SKM-1 treated with dmso at 0.1 percent for 144 hours (cell line): ENCODE measurements around the gene LRRC36.

ENCODE experiments used
- DNase-seq: peaks from one replicate; lab custom pipeline; 2025; ENCODE audit not compliant: unreplicated experiment; lab: John Stamatoyannopoulos, UW

The LRRC36 gene

DNA sequence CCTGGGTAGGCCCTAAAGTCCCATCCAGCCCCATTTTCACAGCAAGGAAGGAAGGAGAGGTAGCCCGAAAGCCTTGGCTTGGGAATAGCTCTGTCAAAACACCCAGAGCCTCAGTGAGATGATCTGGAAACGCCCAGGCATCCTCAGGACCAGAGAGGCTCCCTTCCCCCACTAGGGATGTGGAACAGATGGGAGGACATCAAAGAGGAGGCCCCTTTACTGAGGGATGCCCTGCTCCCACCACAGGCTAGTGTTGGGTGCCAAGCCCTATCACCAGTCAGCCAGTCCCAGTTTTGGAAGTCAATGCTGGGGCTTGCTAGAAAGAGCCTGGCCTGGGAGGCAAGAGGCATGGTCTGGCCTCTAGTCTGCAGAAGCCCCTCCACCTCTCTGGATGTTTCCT lies 62.0 kb downstream of the LRRC36 start:
- no peak for DNase-seq

- DNase-seq: peak; percentile 94
Observed at GRCh38 chr16:67389911-67390815, 63.5 kb downstream of the LRRC36 start.

- no peak for DNase-seq
Observed at GRCh38 chr16:67390816-67391423, 64.3 kb downstream of the LRRC36 start.

GRCh38 chr16:67391424-67392300 lies 65.0 kb downstream of the LRRC36 start:
- no peak for DNase-seq

GRCh38 chr16:67392301-67393059 lies 65.9 kb downstream of the LRRC36 start:
- no peak for DNase-seq

DNA sequence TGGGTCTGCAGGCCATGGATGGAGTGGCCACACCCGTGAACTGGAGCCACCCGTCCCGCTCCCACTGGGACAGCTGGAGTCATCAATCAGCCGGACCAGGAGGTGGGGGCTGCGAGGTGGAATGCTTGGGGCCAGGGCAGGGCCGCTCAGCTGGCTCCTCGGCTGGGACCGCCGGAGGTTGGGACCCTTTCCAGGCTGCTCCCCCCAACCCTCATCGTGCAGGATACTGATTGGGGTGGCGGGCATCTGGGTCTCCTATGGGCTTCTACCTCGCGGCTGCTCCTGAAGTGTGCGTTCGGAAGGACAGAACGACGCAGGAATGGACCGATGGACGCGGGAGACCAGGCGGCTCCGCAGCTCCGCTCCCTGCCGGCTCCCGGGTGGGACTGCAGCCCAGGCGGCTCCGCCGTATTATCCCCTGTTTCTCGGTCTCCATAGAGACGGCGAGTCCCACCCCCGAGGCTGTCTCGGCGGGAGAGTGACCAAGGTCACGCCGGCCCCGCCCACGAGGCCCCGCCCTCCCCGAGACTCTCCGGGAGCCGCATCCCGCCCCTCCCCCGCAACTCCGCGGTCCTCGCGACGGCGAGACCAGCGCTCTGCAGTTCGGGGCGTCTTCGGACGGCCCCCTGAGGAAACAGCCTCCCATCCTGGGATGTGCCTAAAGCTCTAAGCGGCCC lies 66.6 kb downstream of the LRRC36 start, which contains the start of gene TPPP3:
Gene TPPP3, minus strand, starts transcription at position 388 of the 677 bp plus-strand sequence. CDS start 2,387 bp downstream, outside the sequence.
- DNase-seq: no peak

- DNase-seq: no peak
Observed at GRCh38 chr16:67393788-67394154, 67.2 kb downstream of the LRRC36 start.

GRCh38 chr16:67394155-67395104 lies 67.8 kb downstream of the LRRC36 start:
- peak; percentile 56 for DNase-seq

- DNase-seq: no peak
Observed at GRCh38 chr16:67395105-67395457, 68.5 kb downstream of the LRRC36 start.

DNA sequence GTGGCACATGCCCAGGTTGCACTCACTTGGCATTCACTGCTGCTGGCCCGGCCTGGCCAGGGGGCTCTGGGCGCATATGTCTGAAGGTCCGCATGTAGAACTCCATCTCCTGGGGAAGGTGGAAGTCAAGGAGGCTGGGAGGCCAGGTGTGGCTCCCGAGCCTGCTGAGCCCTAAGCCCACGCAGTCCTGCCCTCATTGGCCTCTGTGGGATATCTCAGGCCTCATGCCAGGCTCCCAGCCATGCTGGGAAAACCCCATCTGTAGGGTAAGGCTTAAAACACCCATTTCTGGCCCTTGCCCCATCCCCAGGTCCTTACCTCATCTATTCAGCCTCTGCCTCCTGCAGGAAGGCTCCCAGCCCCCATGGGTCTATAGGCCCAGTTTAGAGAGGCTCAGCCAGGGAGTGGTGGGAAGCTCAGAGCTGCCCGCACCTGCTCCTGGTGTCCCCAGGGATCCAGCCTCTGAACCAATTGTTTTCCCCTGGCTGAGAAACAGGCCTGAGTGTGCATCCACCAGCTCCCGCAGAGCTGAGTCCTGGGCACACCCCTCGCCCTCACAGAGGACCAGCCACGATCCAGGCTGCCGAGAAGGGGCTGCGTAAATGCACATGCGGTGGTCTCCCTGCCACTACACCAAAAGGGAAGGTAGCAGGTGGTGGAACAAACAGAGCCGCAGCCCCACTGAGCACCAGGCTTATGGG lies 69.0 kb downstream of the LRRC36 start:
- DNase-seq: no peak

GRCh38 chr16:67396159-67397035 lies 69.8 kb downstream of the LRRC36 start:
- DNase-seq: no peak

- DNase-seq: no peak
Observed at GRCh38 chr16:67397036-67397801, 70.6 kb downstream of the LRRC36 start.

DNA sequence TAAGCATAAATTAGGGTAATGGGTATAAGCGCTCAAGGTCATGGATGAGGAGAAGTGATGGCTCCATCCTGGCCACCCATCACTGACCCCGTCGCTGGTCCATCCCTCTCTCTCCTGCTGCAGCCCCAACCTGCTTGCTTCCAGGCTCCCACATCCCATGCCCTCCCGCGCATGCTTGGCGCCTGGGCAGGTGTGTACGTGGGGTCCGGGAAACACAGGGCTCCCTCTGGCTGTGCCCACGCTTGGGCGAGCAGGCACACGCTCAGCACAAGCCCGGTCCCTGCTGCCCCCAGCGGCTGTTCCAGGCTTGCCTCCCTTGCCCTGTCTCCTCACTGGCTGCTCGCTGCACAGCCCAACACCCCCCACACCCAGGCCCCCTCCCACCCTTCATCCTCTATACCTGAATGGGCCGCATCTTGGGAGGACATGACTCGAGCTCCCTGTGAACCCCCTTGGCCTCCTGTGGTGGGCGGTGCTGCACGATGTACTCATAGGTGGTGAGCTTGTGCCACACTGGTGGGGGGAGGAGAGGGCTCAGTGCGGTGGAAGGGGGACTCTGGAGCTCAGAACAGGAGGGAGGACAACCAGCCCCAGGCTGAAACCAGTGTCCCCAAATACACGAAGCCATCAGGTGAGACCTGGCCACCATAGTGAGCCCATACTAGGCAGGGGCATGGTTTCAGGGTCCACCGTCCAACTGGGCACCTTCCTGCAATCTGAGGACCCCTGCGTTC lies 71.4 kb downstream of the LRRC36 start:
- DNase-seq: no peak

GRCh38 chr16:67398546-67399217 lies 72.1 kb downstream of the LRRC36 start:
- DNase-seq: no peak

DNA sequence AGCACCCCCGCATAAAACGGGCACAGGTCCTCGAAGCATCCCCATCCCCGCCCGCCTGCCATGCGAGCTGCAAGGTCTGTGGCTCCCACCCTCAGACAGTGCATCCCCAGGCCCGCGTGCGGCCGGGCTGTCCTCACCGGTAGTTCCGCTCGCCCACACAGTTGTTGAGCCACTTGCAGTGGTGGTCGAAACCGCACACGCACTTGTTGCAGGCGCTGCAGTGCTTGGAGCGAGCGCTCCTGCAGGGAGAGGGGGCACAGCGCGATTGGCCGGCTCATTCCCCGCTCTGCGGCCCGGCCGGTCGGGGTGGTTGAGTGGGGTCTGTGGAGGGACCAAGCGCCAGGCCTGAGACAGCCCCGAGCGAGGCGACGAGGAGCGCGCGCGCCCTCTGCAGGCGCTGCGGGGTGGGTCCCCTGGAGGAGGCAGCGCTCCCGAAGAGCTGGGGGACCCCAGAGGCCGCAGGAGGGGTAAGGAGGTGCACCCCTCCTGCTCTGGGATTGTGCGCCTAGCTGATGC lies 72.7 kb downstream of the LRRC36 start:
- peak; percentile 23 for DNase-seq
